GM23338 (cell line): Measurements from ENCODE around the gene ZNF568. TPM values are rescaled to one million over a fixed set of nuclear protein-coding genes. Genes with fewer than 3 reads are reported as not detected.

Experiments
- ATAC-seq: fragments of 200-7000 bp; cut with Tn5 transposase; 3 replicates; pipeline ENCODE4 v1.9.1; 2020
- DNase-seq: peaks from one replicate; pipeline ENCODE4 v3.0.0-alpha.2; 2015; ENCODE audit warnings: low spot score
- H2AFZ ChIP-seq: fragments of 200-600 bp; sonication (generic); 2 replicates; pipeline ENCODE4 v1.8.0; 2016; ENCODE audit warnings: antibody characterized with exemption, mild to moderate bottlenecking, moderate library complexity
- H3F3A ChIP-seq: fragments of 200-600 bp; sonication (generic); replicated peaks from 2 replicates; pipeline ENCODE4 v1.8.0; 2017; ENCODE audit warnings: antibody characterized with exemption, mixed run types, low read depth
- H3K27ac ChIP-seq: fragments of 200-600 bp; sonication (generic); 2 replicates; pipeline ENCODE4 v1.6.1; 2016; ENCODE audit warnings: low read depth
- H3K27me3 ChIP-seq: fragments of 200-600 bp; sonication (generic); 2 replicates; pipeline ENCODE4 v1.8.0; 2016; ENCODE audit warnings: mild to moderate bottlenecking, mixed run types, moderate library complexity; ENCODE audit not compliant: insufficient read depth
- H3K36me3 ChIP-seq: fragments of 200-600 bp; sonication (generic); 2 replicates; pipeline ENCODE4 v1.8.0; 2016; ENCODE audit warnings: mild to moderate bottlenecking; ENCODE audit not compliant: insufficient read depth
- H3K4me1 ChIP-seq: fragments of 200-600 bp; sonication (generic); 2 replicates; pipeline ENCODE4 v1.8.0; 2016; ENCODE audit warnings: mild to moderate bottlenecking, moderate library complexity; ENCODE audit not compliant: insufficient read depth
- H3K4me2 ChIP-seq: fragments of 200-600 bp; sonication (generic); 2 replicates; pipeline ENCODE4 v1.7.1; 2017; ENCODE audit warnings: mixed run types
- H3K4me3 ChIP-seq: fragments of 200-600 bp; sonication (generic); 2 replicates; pipeline ENCODE4 v1.6.1; 2016; ENCODE audit warnings: mixed run types
- H3K79me2 ChIP-seq: fragments of 200-600 bp; sonication (generic); replicated peaks from 2 replicates; pipeline ENCODE4 v1.8.0; 2017; ENCODE audit warnings: mild to moderate bottlenecking; ENCODE audit not compliant: insufficient read depth
- H3K9me2 ChIP-seq: fragments of 200-600 bp; sonication (generic); 2 replicates; pipeline ENCODE4 v1.8.0; 2017; ENCODE audit not compliant: insufficient read depth
- H4K20me1 ChIP-seq: fragments of 200-600 bp; sonication (generic); replicated peaks from 2 replicates; pipeline ENCODE4 v1.8.0; 2017; ENCODE audit warnings: mild to moderate bottlenecking; ENCODE audit not compliant: insufficient read depth
- H3K27ac Mint-ChIP-seq: 2 replicates; pipeline ENCODE4 v1.8.0; 2020; ENCODE audit warnings: inconsistent platforms, mild to moderate bottlenecking, moderate library complexity, mixed read lengths
- H3K27me3 Mint-ChIP-seq: 3 replicates; pipeline ENCODE4 v1.8.0; 2022; ENCODE audit warnings: low read depth, mild to moderate bottlenecking, moderate library complexity, mixed read lengths, inconsistent platforms; ENCODE audit not compliant: insufficient read depth, poor library complexity
- H3K36me3 Mint-ChIP-seq: 3 replicates; pipeline ENCODE4 v1.8.0; 2021; ENCODE audit warnings: low read depth, mild to moderate bottlenecking, inconsistent platforms, moderate library complexity, mixed read lengths
- H3K4me1 Mint-ChIP-seq: 3 replicates; pipeline ENCODE4 v1.8.0; 2020; ENCODE audit warnings: mild to moderate bottlenecking, inconsistent platforms, mixed read lengths
- H3K4me3 Mint-ChIP-seq: 3 replicates; pipeline ENCODE4 v1.8.0; 2021; ENCODE audit warnings: moderate library complexity, mild to moderate bottlenecking, inconsistent platforms, mixed read lengths
- H3K9me3 Mint-ChIP-seq: 3 replicates; pipeline ENCODE4 v1.8.0; 2020; ENCODE audit warnings: moderate library complexity, mild to moderate bottlenecking, inconsistent platforms, mixed read lengths
- CREB1 ChIP-seq: fragments of 250-450 bp; sonication (Bioruptor Pico); IDR thresholded peaks from 2 replicates; pipeline ENCODE4 v1.5.0; 2020; ENCODE audit warnings: low read depth, mild to moderate bottlenecking, moderate library complexity
- JUNB ChIP-seq: IDR thresholded peaks from one replicate; pipeline ENCODE4 v1.6.1; 2016; ENCODE audit warnings: antibody characterized with exemption; ENCODE audit not compliant: unreplicated experiment
- POLR2AphosphoS5 ChIP-seq: IDR thresholded peaks from 2 replicates; pipeline ENCODE4 v1.6.1; 2016; ENCODE audit warnings: antibody characterized with exemption, low read depth
- ZNF114 ChIP-seq: fragments of 250-450 bp; sonication (Bioruptor Pico); IDR thresholded peaks from 2 replicates; pipeline ENCODE4 v1.5.0; 2020; ENCODE audit warnings: mild to moderate bottlenecking, moderate library complexity
- ZNF331 ChIP-seq: fragments of 250-450 bp; sonication (Bioruptor Pico); IDR thresholded peaks from 2 replicates; pipeline ENCODE4 v1.5.0; 2020; ENCODE audit warnings: low read depth, mild to moderate bottlenecking, moderate library complexity
- polyA plus RNA-seq: library from polyadenylated mRNA; unstranded; fragments of >200 nt; fragmentation: Nextera tagmentation; extraction: Ambion mirVana; gene quantifications from 2 replicates; pipeline ENCODE4 v1.2.1, GENCODE V29; 2016
- total RNA-seq: library from RNA; depleted of rRNA; stranded (reverse); fragments of >200 nt; shearing (Covaris generic); gene quantifications from 2 replicates; pipeline ENCODE4 v1.2.3, GENCODE V29; 2014
- TF ChIP-seq, protein P1 (sequence below), 2 experiments: fragments of 200-600 bp in 1 of 2; sonication (generic) in 1 of 2; conservative IDR thresholded peaks; 2 replicates each; pipeline versions ENCODE4 v1.5.1 to v1.6.1; 2016 to 2017; ENCODE audit warnings: antibody characterized with exemption in 2 of 2, low read depth in 2 of 2, mild to moderate bottlenecking in 2 of 2, moderate library complexity in 1 of 2
- TF ChIP-seq, protein P2 (sequence below): IDR thresholded peaks from 2 replicates; pipeline ENCODE4 v1.6.1; 2016; ENCODE audit warnings: antibody characterized with exemption
- TF ChIP-seq, protein P3 (sequence below): fragments of 250-450 bp; sonication (Bioruptor Pico); IDR thresholded peaks from 2 replicates; pipeline ENCODE4 v1.5.0; 2020; ENCODE audit warnings: mild to moderate bottlenecking, moderate library complexity

Gene ZNF568
- total and polyA plus RNA-seq, 2 experiments from 2014 or later: 7.6 to 10.5 TPM

DNA sequence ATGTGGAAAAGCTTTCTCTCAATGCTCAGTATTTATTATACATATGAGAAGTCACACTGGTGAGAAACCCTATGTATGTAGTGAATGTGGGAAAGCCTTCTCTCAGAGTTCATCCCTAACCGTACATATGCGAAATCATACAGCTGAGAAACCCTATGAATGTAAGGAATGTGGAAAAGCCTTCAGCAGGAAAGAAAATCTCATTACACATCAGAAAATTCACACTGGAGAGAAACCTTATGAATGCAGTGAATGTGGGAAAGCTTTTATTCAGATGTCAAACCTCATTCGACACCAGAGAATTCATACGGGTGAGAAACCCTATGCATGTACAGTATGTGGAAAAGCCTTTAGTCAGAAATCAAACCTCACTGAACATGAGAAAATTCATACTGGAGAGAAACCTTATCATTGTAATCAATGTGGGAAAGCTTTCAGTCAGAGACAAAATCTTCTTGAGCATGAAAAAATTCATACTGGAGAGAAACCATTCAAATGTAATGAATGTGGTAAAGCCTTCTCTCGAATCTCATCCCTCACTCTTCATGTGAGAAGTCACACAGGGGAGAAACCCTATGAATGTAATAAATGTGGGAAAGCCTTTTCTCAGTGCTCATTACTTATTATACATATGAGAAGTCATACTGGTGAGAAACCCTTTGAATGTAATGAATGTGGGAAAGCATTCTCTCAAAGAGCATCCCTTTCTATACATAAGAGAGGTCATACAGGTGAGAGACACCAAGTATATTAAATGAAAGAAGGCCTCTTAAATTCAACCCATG lies 34.4 kb downstream of the ZNF568 start:
- Histone ChIP-seq H3K4me1 (no peaks in the 10 kb centered on the region), H3K9me2 (no peaks in the 10 kb centered on the region), H3K4me2 (no peak overlapping the region), H3K79me2 (no peaks in the 10 kb centered on the region), H2AFZ (no peak overlapping the region), H3K4me3 (no peak overlapping the region), H3K27ac (no peak overlapping the region), H4K20me1 (no peaks in the 10 kb centered on the region), H3K36me3 (peaks cover 25% of the 10 kb centered on the region), H3K27me3 (no peaks in the 10 kb centered on the region), H3F3A (no peaks in the 10 kb centered on the region)
- H3K36me3 Mint-ChIP-seq: peaks cover 60% of the 10 kb centered on the region
- H3K4me3 Mint-ChIP-seq: no peak overlapping the region
- H3K9me3 Mint-ChIP-seq: peaks cover 78% of the 10 kb centered on the region
- ATAC-seq: no peak
- no peak for DNase-seq
- H3K27me3 Mint-ChIP-seq: no peaks in the 10 kb centered on the region
- no peak overlapping the region for H3K27ac Mint-ChIP-seq
- no peaks in the 10 kb centered on the region for H3K4me1 Mint-ChIP-seq
- TF ChIP-seq, protein P1, sequence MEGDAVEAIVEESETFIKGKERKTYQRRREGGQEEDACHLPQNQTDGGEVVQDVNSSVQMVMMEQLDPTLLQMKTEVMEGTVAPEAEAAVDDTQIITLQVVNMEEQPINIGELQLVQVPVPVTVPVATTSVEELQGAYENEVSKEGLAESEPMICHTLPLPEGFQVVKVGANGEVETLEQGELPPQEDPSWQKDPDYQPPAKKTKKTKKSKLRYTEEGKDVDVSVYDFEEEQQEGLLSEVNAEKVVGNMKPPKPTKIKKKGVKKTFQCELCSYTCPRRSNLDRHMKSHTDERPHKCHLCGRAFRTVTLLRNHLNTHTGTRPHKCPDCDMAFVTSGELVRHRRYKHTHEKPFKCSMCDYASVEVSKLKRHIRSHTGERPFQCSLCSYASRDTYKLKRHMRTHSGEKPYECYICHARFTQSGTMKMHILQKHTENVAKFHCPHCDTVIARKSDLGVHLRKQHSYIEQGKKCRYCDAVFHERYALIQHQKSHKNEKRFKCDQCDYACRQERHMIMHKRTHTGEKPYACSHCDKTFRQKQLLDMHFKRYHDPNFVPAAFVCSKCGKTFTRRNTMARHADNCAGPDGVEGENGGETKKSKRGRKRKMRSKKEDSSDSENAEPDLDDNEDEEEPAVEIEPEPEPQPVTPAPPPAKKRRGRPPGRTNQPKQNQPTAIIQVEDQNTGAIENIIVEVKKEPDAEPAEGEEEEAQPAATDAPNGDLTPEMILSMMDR (conservative IDR thresholded peaks at IDR 0.05; ENCODE audit: low read depth in 2 of 2): no peak
- TF ChIP-seq POLR2AphosphoS5 (no peak), JUNB (no peak), ZNF331 (CRISPR knock-in tag) (no peak), ZNF114 (no peak), CREB1 (no peak)
- TF ChIP-seq, protein P2, sequence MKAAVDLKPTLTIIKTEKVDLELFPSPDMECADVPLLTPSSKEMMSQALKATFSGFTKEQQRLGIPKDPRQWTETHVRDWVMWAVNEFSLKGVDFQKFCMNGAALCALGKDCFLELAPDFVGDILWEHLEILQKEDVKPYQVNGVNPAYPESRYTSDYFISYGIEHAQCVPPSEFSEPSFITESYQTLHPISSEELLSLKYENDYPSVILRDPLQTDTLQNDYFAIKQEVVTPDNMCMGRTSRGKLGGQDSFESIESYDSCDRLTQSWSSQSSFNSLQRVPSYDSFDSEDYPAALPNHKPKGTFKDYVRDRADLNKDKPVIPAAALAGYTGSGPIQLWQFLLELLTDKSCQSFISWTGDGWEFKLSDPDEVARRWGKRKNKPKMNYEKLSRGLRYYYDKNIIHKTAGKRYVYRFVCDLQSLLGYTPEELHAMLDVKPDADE: no peak
- TF ChIP-seq, protein P3, sequence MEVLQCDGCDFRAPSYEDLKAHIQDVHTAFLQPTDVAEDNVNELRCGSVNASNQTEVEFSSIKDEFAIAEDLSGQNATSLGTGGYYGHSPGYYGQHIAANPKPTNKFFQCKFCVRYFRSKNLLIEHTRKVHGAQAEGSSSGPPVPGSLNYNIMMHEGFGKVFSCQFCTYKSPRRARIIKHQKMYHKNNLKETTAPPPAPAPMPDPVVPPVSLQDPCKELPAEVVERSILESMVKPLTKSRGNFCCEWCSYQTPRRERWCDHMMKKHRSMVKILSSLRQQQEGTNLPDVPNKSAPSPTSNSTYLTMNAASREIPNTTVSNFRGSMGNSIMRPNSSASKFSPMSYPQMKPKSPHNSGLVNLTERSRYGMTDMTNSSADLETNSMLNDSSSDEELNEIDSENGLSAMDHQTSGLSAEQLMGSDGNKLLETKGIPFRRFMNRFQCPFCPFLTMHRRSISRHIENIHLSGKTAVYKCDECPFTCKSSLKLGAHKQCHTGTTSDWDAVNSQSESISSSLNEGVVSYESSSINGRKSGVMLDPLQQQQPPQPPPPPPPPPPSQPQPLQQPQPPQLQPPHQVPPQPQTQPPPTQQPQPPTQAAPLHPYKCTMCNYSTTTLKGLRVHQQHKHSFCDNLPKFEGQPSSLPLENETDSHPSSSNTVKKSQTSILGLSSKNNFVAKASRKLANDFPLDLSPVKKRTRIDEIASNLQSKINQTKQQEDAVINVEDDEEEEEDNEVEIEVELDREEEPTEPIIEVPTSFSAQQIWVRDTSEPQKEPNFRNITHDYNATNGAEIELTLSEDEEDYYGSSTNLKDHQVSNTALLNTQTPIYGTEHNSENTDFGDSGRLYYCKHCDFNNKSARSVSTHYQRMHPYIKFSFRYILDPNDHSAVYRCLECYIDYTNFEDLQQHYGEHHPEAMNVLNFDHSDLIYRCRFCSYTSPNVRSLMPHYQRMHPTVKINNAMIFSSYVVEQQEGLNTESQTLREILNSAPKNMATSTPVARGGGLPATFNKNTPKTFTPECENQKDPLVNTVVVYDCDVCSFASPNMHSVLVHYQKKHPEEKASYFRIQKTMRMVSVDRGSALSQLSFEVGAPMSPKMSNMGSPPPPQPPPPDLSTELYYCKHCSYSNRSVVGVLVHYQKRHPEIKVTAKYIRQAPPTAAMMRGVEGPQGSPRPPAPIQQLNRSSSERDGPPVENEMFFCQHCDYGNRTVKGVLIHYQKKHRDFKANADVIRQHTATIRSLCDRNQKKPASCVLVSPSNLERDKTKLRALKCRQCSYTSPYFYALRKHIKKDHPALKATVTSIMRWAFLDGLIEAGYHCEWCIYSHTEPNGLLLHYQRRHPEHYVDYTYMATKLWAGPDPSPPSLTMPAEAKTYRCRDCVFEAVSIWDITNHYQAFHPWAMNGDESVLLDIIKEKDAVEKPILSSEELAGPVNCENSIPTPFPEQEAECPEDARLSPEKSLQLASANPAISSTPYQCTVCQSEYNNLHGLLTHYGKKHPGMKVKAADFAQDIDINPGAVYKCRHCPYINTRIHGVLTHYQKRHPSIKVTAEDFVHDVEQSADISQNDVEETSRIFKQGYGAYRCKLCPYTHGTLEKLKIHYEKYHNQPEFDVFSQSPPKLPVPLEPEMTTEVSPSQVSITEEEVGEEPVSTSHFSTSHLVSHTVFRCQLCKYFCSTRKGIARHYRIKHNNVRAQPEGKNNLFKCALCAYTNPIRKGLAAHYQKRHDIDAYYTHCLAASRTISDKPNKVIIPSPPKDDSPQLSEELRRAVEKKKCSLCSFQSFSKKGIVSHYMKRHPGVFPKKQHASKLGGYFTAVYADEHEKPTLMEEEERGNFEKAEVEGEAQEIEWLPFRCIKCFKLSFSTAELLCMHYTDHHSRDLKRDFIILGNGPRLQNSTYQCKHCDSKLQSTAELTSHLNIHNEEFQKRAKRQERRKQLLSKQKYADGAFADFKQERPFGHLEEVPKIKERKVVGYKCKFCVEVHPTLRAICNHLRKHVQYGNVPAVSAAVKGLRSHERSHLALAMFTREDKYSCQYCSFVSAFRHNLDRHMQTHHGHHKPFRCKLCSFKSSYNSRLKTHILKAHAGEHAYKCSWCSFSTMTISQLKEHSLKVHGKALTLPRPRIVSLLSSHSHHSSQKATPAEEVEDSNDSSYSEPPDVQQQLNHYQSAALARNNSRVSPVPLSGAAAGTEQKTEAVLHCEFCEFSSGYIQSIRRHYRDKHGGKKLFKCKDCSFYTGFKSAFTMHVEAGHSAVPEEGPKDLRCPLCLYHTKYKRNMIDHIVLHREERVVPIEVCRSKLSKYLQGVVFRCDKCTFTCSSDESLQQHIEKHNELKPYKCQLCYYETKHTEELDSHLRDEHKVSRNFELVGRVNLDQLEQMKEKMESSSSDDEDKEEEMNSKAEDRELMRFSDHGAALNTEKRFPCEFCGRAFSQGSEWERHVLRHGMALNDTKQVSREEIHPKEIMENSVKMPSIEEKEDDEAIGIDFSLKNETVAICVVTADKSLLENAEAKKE (CRISPR knock-in tag): no peak
